Thyroid gland (tissue), 4 donors: ENCODE measurements around the gene GSG1L.

Experiments used
- CTCF ChIP-seq, 6 experiments: fragments of 200-600 bp in 3 of 6; fragments of 450-650 bp in 3 of 6; sonication (generic) in 3 of 6; IDR thresholded peaks; one replicate each; pipeline ENCODE4 v1.5.1; 2016 to 2019; ENCODE audit warnings: antibody characterized with exemption in 6 of 6, mild to moderate bottlenecking in 2 of 6, inconsistent platforms in 1 of 6, moderate library complexity in 1 of 6
- POLR2A ChIP-seq, 2 donors: fragments of 450-650 bp; IDR thresholded peaks; one replicate each; pipeline ENCODE4 v1.6.1; 2017; ENCODE audit warnings: antibody characterized with exemption in 2 of 2, mild to moderate bottlenecking in 2 of 2, moderate library complexity in 1 of 2

- TF ChIP-seq CTCF (IDR thresholded peaks at IDR 0.05), result no peak
- no peak for TF ChIP-seq POLR2A (IDR thresholded peaks at IDR 0.05)
These were observed 273.8 kb downstream of the GSG1L start for GRCh38 chr16:27789595-27790241.
